Measurements from ENCODE around the gene MAZ.

The MAZ gene

DNA sequence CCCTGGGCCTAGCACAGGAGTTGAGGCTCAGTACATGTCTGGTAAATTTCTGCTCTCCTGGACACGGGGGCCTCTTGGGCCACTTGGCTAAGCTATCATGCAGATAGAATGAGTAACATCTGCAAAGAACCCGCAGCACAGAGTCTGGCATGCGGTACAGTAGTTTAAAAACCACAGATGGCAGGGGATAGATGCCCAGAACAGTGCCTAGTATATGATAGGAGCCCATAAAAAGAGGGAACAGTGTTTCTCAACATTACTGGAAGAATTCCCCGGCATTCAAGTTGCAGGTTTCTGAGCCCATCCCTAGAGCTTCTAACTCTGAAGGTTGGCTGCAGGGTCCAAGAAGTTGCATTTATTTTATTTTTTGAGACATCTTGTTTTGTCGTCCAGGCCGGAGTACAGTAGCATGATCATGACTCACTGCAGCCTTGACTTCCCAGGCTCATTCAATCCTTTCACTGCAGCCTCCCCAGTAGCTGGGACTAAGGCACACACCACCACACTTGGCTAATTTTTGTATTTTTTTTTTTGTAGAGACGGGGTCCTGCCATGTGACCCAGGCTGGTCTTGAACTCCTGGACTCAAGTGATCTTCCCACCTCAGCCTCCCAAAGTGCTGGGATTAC, 50.9 kb downstream of the MAZ start:
- DNase-seq (ENCODE audit: low read depth in 2 of 2), result no peak

GRCh38 chr16:29858149-29858849, 52.0 kb downstream of the MAZ start:
- no peak for DNase-seq (ENCODE audit: low read depth in 2 of 2)

- DNase-seq (ENCODE audit: low read depth in 2 of 2), result no peak
Observed at GRCh38 chr16:29858974-29859373, 52.6 kb downstream of the MAZ start.

DNA sequence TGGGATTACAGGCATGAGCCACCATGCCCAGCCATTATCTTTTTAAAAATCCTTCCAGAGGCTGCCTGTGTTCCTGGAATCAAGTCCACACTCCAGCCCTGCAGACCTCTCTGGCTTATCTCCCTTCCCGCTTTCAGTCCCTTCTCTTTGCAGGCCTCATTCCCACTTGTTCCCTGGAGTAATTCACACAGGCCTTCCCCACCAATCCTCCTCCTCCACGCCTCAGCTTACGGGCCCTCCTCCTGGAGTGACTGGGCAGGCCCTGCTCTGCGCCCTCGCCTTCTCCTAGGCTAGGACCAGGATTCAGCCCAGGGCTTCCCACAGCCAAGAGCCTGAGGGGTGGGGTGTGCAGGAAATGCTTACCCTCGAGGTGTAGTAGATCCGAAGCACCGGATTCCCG, 53.9 kb downstream of the MAZ start:
- no peak for DNase-seq (ENCODE audit: low read depth in 2 of 2)

Data from stimulated activated CD8-positive, alpha-beta memory T cell treated with anti-CD3 and anti-CD28 coated beads, Interleukin-15, amount 100 ng/mL, for 4 hours (primary cell).